ENCODE results near the gene SHISA6.

SHISA6 gene

DNA sequence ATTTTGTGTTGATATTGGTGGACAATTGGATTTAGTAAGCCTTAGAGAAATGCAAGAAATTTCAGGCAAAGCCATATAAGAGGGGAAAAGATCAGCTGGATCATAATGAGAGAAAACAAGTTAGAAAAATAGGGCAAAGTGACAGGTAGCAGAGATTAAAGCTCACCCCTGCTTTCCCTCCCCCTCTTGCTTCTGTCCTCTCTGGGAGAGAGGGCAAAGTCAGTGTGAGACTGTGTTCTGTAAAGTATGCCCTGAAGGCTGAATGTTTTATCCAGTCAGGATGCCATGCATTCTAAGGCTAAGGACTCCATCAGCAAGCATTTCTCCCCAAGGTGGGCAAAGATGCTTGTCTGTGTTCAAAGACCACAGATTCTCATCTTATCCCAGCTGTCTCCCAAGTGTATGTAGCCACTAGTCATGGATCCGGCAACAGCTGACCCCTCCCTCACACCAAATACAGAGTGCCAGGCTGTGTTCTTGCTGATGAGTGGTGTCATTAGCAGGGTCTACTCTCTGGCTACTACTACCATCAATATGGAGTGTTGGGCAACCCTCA lies 221.1 kb downstream of the SHISA6 start:
- DNase-seq, result no peak

DNA sequence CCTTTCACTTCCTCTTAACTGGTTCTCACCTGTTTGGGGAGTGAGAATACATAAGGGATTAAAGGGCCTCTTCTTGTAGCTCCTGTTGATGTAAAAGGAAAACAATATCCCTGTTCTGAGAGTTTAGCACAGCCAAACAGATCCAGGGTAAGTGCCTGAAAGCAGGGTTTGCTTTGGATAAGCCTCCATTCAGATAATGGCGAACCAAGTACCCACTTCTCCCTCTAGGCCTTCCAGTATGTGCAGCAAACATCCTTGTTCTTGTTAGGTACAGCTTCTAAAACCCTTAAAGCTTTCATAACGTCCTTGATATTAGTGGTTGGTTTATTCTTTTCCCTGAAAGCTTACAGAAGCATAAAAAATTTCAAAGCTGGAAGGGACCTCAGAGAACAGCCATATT lies 226.6 kb downstream of the SHISA6 start:
- no peak for DNase-seq

DNA sequence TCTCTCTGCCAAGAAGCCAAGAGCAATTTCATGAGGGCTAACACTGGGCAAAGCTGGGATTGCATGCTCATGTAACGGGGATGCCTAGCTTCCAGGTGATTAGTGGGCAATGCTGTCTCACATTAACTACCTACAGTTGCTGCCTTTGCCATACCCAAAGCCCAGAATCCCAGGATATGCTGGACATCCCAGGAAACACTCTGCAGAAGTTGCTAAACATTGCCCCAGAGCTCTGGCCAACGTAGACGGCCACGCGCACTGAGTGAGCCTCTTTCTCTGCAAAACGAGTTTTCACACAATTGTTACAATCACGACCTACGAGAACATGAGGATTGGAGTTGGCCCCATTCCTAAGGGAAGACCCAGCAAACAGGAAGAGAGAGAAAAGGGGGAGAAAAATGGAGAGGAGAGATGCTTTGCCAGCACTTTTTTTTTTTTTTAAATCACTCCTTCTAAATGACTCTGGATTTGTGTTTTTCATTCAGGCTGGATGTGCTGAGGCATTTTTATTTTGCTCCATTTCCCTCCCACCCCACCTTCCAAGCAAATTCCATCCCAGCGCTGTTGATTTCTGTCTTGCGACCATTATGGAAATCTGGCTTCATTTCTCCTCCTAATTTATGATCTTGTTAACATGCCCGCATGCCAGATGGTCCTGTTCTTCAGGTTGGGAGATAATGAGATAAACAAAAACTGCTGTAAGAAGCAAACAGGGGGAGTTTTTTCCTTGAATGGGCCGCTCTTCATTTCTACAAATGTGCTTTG lies 244.5 kb downstream of the SHISA6 start:
- no peak for DNase-seq

DNA sequence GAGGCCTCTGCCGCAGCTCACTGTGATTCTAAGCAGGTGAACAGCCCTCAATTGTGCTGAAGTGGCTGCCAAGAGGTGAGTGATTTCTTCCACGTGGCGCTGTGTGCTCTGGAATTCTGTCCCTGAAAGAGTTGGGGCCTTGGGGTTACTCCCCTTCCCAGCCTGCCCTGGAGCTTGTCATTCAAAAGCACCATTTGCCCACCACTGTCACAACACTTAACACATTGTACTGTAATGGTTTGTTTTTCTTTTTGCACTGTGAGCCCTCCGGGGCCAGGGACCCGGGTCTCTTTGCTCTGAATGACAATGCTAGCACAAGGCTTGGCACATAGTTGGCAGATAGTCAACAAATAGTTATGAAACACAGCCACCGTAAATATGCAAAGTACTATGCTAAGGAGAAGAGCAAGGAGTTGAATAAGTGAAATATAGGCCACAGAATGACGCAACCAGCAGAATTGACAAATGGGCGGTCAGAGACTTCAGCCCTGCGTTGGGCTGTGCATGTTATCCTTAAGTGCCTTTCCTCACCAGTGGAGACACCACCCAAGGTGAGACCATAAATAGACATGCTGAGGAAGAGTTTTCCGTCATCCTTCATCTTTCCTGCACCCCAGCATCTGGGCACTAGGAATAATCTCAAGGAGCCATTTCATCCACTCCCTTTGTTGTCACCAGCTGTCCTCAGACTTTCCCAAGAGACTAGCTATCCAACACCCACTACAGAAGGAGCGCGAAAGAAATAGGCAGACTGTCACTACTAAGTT lies 245.3 kb downstream of the SHISA6 start:
- DNase-seq, result no peak

DNA sequence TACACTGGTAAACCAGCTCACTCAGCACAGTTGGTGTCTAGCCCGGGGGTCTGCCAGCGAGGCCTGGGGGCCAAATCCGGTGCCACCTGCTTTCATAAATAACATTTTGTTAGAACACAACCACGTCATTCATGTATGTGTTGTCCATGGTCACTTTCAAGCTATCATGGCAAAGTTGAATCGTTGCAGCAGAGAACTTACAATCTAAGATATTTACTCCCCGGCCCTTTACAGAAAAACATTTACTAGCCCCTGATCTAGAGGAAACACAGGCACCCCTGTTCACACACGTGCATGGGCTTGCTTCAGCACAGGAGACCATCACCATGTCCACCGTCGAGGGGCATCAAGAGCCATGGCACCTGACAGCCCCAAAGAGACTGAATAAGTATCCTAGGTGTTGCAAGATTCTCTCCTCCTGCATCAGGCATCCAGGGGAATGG lies 245.9 kb downstream of the SHISA6 start:
- DNase-seq, result no peak

DNA sequence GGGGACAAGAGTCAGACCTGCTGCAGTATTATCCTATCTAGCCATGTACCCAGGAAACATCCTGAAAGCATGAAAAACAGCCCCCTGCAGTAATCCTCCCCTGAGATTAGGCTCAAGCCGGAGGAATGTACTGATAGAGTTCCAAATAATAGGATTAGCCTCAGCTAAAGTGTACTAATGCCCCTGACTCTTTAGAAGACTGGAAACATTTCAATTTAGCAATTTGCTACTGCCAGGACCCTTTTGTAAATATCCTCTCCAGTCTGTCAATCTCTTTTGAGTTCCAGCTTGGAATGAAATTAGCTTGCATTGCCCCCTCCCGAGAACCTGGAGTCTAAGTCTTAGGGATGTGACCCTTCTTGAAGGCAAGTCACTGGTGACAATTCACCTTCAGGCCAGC lies 246.5 kb downstream of the SHISA6 start:
- no peak for DNase-seq

DNA sequence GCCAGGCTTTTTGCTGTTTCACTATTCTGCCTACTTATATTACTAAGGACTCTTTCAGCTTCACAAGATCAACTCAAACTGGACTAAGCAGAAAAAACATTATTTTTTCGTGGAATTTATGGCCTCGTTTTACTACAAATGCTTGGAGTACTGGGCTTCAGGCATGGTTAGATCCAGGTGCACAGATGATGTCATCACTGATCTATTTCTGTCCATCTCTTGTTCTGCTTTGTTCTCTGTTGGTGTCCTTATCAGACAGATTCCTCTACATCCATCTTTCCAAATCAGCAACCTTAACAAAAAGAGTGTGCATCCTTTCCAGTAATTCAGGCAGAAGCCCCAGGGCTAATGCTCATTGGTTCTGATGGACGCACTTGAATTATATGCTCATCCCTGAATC lies 247.4 kb downstream of the SHISA6 start:
- DNase-seq, result no peak

DNA sequence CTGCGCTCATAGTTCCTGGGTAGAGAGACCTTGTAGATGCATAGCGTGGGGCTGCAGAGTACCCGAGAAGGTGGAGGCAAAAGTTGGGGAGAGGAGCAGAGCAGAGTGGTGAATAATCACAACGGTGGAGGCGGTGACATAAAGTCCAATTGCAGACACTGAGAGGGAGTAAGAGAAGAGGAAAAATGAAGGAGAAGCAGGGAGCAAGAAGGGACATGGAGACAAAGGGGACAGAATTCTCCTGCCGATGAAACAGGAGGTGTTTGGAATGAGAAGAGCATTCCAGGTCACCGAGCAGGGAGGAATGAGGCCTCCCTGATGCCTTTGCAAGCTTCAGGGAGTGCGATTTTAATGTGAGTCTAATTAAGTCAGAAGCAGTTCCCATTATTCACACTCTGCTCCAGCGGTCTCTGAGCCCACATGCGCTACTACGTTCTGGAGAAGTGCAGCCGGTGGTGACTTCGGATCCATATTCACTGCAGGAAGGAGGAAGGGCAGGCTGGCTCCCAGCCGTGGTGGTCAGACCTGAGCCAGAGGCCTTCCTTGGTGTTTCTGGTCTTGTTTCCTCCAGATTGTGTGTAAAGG lies 249.2 kb downstream of the SHISA6 start:
- DNase-seq, result no peak

DNA sequence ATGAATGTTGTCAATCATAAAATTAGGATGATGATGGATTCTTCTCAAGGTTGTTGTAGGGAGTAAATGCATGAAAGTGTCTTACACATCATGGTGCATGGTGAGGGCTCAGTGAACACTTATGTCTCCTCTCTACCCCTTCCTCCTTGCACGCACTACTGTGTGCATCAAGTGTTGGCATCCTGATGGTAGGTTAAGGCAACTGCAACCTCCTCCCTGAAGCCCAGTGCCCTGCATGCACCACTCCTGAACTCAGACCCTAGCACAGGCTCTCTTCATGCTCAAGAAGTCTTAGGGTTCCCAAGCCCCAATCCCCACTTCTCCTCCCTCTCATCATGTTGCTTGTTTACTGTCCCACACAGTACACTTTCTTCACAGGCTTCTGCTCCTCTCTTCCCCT lies 251.5 kb downstream of the SHISA6 start:
- DNase-seq, result no peak

DNA sequence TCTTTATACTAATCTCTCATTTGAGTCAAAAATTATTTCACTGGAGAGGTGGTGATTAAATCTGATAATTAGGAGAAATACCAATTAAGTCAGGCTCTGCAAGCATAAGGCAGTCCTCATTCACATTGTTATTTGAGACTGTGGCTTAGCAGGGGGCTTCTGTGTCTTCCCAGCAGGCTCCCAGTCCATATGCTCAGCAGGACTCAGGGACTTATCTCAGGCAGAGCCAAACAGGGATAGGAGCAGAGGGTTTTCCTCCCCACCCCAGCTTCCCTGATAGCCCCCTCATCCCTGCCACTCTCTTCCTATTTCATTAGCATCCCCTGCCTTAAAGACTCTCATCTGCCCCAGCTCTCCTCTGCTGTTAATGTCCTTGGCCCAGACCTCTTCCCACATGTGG lies 252.9 kb downstream of the SHISA6 start:
- DNase-seq, result no peak

DNA sequence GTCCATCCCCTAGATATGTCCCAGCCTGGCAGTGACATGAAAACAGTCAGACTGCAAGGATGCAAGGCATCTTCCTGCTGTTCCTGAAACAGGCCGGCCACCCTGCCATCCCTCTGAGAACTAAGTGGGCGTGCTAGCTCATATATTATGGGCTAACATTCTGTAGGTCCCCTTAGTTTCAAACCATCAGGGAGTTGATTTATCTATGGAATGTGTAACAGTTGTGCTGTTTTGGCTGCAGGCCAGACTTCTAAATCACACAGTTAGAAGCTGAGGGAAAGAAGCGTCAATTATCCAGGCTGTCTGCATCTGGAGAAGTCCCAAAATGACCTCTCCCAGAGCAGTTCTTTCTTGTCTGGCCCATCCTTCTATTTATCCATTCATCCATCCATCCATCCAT lies 254.6 kb downstream of the SHISA6 start:
- DNase-seq, result no peak

DNA sequence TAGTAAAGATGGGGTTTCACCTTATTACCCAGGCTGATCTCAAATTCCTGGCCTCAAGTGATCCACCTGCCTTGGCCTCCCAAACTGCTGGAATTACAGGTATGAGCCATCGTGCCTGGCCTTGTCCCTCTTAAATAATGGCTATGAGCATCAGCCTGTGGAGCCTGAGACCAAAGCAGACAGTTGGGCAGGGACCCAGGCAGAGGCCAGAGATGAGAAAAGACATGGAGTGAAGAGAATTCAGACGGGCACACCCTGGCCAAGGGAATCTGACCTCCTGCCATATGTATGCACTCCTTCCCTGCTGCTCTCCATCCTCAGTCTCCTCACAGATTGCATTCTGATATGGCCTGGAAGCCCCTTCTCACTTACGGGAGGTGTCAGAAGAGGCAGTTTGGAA lies 258.9 kb downstream of the SHISA6 start:
- no peak for DNase-seq

DNA sequence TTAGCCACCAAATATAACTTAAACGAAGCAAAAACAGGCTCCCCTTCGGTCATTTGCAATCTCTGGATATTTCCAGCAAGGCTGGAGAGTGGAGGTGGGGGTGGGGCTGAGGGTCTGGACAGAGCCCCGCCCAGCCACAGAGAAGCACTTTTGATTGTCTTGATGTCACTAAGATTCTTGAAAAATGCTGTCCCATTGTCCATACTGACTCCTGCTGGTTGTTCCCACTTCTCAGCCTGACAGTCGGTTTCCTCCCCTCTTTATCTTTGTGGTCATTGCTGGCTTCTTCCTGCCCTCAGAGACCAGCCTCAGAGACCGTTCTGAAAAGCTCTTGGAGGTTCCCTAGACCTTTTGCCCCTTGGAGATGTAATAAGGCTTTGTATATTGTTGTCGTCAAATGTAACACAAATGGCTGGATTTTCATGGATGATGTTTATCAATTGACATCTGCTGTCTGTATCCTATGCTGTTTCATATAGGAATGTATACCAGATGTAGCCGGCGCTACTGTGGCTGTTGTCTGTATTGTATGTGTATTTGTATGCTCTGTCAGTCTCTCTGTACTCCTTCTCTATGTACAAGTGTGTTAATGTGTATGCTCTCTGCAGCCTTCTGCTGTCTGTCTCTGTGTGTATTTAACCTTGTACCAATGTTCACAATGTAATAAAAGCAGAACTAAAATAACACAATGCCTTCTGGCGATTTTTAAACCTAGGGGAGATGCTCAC lies 262.5 kb downstream of the SHISA6 start:
- no peak for DNase-seq

DNA sequence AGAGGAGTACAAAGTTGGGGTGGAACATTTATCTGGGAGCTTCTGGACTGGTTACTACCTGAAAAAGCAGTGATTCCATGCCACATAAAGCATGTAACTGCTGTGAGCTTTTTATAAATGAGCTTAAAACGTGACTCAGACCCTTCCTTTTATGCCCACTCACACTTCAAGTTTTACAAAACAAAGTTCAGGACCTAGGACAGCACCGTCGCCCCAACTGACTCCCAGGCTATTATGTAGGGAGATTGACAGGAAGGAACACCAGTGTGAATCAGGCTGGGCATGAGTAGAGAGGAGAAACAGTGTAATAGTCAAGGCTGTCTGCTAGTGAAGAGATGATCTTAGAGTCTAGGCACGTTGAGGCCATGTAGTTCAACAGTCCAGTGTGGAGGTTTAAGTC lies 265.6 kb downstream of the SHISA6 start:
- DNase-seq, result no peak

DNA sequence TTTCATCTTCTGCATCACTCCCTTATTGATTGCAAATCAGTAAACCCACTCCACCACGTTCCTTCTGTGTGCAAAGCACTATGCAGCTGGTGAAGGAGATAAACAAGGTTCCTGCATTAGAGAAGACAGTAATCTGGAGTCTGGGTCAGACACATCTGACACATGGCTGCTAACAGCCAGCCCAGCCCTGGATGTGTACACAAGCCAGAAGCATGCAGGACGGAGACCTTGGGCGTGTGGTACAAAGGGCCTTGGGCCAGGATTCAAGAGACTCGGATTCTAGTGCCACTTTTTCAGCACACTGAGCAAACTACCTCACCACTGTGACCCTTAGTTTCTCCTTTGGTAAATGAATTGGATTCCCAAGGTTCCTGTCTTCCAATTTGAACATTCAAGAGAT lies 270.7 kb downstream of the SHISA6 start:
- no peak for DNase-seq

DNA sequence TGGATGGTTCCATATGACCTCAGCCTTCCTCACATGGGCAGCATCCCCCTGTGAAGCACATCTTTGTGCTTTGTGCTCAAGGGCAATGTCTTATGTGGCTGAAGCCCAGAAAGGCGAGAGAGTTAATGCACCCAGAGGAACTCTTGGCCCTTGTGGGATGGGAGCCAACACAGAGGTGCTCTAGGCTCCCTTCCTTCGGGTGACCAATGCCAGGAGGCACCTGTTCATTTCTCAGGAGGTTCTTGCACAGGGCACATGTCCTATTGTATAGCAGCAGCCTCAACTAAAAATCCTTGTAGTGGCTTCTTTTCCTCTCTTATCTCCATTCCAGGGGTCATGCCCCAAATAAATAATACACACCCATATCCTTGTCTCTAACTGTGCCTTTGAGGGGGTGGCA lies 273.6 kb downstream of the SHISA6 start:
- no peak for DNase-seq

DNA sequence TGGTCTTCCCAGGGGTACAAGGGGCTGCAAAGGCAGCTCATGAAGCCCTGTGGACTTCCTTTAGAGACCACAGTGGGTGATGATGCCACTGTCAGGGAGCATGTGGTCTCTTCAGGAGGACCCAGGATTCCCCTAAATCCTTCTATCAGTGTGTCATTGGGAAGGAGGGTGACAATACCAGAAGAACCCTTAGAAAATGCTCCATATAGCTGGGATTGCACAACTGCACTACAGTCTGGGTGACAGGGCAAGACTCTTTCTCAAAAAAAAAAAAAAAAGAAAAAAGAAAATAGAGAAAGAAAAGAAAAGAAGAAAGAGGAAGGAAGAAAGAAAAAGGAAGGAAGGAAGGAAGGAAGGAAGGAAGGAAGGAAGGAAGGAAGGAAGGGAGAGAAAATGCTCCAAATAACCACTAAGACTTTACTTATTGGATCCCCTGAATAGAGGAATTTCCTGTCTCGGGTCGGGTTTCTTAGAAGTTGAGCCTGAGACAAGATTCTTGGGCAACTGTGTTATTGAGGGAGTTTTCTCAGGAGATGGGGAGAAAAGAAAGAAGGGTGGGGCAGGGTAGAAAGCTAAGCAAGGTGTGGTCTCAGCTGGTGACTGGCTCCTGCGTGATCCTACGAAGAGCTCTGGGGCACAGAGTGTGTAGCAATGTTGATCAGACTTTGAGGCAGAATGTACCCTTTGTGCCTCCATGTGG lies 274.1 kb downstream of the SHISA6 start:
- no peak for DNase-seq

DNA sequence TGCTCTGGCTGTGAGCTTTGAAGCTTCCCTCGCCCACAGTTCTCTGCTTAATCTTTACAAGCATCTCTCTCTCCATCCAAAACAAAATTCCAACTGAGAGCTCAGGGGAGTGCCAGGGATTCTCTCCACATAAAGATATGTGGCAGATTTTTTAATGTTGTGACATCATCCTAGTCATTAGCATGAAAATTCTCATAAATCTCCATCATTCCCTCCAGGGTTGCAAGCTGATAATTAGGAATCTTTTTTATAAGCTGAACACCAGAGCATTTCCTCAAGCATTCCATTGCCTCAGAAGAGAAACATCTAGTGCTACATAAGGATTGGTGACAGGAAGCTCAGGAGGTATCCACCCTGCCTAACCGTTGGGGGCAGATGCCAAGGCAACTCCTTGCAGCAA lies 274.9 kb downstream of the SHISA6 start:
- DNase-seq, result no peak

DNA sequence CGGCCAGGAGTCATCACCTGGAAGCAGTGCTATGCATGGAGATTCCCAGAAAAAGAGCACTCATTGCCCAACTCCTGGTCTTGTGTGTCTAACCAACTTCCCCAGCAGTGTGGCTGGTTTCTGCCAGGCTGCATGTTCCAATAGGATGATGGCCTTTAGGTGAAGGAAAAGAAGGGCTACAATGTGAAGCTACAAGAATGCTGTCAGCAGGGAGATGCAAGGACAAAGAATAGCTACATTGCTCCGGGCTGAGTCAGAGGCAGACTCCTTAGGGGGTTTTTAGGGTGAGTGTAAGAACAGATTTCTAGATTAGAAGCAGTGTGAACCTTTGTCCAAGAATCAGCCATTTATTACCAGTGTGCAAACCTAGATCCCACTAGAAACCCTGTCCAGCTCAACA lies 294.2 kb downstream of the SHISA6 start:
- DNase-seq, result no peak

DNA sequence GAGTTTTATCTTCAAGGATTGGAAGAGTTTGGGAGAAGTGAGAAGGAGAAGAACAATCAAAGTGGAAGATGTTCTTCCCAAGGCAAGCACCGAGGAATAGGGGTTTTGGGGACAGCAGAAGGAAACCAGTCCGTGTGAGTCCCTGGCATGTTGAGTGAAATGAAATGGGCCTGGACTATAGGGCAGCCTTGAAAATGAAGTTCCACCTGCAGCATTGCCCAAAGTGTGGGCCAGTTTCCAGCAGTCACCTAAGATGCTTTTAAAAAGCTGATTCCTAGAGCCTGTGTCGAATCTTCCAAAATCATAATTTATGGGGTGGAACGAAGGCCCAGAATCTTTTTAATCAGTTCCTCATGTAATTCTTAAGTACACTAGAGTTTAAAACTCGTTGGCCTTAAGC lies 297.4 kb downstream of the SHISA6 start:
- DNase-seq, result no peak

DNA sequence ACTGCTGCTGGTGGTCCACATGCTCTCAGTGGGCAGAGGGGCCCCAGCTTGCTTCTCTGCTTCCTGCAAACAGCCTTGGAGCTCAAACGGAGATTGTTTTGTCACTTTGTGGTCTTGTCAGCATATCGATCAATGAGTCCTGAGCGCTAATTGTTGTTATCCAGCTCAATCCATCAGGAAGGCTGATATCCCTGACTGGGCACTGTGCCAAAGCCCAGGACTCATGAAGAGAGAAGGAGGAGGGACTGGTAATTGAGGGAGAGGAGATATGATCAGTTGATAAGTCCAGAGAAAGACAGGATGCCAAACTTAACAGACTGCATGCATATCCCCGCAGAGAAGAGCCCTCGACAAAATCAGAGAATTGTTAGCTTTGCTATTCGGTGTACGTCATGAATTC lies 298.6 kb downstream of the SHISA6 start:
- no peak for DNase-seq

DNA sequence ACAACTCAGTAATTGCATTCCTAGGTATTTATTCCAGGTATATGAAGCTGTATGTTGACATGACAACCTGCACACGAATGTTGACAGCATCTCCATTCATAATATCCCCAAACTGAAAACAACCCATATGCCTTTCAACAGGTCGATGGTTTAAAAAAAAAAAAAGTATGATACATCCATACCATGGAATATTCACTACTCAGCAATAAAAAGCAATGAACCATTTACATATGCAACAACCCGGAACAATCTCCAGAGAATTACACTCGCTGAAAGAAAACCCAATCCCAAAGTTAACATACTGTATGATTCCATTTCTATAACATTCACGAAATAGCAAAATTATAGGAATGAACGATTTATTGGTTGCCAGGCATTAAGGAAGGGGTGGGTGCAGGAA lies 304.0 kb downstream of the SHISA6 start:
- DNase-seq, result no peak

DNA sequence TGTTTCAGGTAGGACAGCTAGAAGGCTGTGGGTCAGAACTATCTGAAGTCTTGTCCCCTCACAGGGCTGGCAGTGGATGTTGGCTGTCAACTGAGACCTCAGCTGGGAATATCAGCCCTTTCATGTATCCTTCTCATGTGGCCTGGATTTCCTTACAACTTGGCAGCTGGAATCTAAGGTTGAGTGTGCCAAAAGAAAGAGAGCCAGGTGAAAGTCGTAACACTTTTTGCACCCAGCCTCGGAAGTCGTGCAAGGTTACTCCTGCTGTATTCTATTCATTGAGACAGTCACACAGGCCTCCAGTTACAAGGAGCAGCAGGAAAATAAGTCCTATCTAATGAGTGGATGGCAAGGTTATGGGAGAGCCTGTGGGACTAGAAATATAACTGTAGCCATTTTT lies 304.7 kb downstream of the SHISA6 start:
- no peak for DNase-seq

Measured in NCI-H1436 (cell line).